T-helper 22 cell (primary cell): Measurements from ENCODE around the gene TMEM151A.

Source experiments
- DNase-seq: peaks from one replicate; pipeline ENCODE4 v3.0.0-alpha.2; 2020; ENCODE audit warnings: low read depth

The TMEM151A gene

GRCh38 chr11:66336234-66337102 lies 44.8 kb downstream of the TMEM151A start, which contains the start of gene RIN1:
Gene RIN1, minus strand, starts transcription at chr11:66336434. Its CDS starts 32 bp downstream, at chr11:66336402.
- DNase-seq = no peak

DNA sequence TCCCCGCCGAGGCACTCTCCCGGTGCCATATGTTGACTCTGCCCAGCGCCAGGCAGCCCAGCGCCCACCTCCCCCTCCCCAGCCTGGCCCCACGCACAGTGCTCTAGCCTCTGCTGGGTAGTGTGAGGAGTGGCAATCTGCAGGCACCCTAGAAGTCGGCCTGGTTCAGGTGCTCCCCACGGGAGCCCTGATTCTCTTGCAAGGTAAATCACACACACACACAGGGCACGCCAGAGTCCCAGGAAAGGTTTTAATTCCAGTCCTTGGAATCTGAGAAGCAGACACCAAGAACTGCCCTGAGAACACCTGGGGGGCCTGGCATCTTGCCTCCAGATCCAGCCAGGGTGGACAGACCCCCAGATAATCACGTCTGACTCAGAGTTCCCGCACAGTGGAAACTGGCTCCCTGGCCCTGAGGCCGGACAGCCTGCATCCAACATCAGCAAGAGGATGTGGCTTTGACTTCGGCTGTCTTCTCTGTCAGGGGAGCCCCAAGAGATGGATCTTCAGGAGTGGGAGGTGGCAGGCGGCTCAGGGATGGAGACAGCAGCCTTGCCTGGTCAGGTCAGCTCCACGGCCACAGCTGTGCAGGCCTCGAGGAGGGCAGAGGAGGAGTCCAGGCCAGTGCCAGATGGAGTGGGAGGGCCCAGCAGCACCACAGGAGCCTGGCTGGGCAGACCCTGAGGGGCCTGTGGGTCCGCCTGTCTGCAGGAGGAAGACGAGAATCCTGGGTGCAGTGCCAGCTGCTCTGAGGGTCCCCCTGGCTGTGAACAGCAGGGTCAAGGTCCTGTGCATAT lies 45.6 kb downstream of the TMEM151A start:
- DNase-seq = no peak

DNA sequence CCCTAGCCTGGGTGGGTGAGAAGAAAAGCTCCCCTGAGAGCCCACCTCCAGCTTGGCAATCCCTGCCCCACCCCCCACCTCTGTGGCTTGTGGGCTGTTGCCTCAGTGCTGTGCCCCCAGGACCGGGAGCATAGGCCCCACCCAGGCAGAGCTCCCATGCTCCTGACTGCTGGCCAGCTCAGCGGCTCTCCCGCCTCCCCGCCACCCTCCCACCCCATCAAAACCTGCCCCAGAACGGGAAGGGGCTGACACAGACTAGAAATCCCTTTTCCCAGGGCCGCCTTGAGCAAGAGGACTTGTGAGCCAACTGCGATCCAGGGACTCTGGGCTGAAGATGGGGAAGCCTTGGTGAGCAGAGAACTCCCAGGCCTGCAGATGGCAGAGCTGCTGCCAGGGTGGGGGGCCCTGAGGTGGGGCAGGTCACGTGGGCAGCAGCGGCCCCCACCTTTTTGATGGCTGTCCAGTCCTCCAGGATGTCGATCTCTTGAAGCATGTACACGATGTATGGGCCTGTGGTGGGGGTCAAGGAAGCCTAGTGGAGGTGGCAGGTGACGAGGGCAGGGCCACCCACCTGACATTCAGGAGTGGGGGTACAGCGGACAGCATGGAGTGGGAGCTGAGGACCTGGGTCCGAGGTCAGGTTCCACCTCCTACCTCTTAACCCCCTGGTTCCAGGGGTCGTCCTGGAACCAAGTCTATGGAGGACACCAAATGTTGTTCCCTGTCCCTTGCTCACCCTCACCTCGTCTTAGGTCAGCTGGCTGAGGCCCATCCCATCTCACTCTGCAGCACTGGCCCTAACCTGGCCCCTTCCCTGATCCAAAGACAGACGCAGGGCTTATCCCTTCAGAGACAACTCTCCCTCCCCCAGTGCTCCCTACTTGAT lies 46.8 kb downstream of the TMEM151A start:
- DNase-seq = no peak

DNA sequence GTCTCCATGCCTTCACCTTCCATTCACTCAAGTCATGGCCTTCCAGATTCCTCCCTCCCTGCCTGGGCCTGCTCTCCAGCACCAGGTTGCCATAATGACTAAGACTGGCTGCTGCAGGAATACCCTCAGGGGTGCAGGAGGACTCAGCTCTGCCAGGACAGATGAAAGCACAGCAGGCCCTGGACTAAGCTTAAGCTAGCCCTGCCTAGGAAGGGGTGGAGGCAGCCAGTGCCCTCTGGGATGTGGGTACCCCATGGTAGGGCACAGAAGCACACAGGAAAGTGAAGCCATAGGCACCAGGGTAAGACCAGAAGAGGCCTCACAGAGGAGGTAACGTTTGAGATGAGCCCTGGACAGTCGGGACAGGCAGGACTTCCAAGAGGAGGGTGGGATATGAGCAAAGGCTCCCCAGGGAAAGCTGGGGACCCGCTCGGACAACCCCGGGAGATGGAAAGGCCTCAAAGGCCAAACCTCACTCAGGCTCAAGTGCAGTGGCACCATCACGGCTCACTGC lies 47.5 kb downstream of the TMEM151A start:
- no peak for DNase-seq

DNA sequence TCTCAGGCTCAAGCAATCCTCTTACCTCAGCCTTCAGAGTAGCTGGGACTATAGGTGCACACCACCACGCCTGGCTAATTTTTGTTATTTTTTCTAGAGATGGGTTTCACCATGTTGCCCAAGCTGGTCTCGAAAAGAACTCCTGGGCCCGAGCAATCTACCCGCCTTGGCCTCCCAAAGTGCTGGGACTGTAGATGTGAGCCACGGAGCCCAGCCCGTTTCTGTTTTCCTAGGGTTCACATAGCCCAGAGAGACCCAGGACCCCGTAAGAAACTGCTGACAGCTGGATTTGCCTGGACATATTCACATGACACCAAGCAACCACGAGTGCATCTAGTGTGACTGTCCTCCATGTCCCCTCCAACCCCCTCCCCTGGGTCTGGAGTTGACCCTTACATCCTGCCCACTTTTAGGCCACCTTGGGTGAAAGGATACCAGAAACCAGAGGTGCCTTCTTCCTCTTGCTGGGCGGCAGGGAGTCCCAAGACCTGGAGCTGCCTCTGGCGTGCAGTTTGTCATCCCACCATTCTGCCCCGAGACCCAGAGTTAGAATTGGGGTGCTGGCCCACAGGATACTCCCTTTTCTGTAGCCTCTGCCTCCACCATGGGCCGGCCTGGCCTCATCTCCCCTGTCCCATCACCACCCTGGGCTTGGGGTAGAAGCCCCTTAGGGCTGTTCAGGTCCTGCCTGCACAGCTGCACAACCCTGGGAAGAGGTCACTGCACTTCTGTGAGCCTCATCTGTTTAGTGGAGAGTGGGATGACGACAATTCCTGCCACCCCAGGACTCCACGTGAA lies 48.2 kb downstream of the TMEM151A start:
- DNase-seq = no peak

DNA sequence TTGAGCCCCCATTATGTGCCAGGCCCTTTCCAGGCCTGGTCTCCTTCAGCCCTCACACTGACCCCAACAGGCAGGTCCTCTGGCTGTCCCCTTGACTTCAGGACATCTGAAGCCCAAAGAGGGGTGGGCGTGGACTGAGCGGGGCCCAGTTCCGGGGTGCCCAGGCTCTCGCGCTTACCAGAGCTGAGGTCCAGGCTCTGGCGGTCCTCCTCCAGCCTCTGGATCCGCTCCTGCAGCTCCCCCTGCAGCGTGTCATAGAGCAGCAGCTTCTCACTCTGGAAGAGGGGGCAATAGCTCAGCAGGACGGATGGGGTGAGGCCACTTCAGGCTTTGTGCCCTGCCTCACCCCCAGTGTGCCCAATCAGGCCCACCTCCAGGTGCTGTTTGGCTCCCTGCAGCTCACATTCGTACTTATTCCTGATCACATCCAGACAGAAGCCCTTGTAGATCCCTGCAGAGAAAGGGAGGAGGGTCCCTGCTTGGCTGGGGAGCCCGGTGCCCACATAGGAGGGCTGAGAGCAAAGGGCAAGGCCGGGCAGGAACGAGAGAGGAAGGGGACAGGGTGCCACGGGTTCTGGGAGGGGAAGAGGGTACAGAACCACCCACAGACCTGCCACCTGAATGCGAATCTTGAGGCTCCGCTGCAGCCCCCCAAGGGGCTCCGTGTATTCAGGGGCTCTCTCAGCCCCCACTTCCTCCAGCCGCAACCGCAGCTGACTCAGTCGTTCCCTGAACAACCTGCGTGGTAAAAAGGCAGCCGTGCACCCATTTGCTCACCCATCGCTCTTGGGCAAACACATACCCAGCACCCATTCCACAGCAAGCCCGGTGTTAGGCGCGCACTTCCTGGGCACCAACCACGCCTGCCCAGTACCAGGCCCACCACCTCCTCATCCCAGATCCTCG lies 49.2 kb downstream of the TMEM151A start:
- DNase-seq = no peak

- DNase-seq = no peak
These were observed 49.9 kb downstream of the TMEM151A start for GRCh38 chr11:66341502-66342126.

- DNase-seq = no peak
These were observed 51.5 kb downstream of the TMEM151A start for GRCh38 chr11:66343176-66343575.

- peak; percentile 95 for DNase-seq
These were observed 53.0 kb downstream of the TMEM151A start, which contains the start of gene BRMS1 for GRCh38 chr11:66344550-66345315. Gene BRMS1, minus strand, starts transcription at chr11:66345104. Its CDS starts 2,870 bp downstream, at chr11:66342234.

GRCh38 chr11:66345316-66345649 lies 53.6 kb downstream of the TMEM151A start:
- no peak for DNase-seq
